Omental fat pad (tissue), 4 donors: ENCODE data around the gene XRCC1. TPM values are rescaled to one million over a fixed set of nuclear protein-coding genes. Genes with fewer than 3 reads are reported as not detected.

Experiments
- ATAC-seq: fragments of 150-250 bp; one replicate; pipeline ENCODE4 v1.9.1; 2016; ENCODE audit warnings: mild to moderate bottlenecking, moderate library complexity; ENCODE audit not compliant: low FRiP score
- DNase-seq: peaks from one replicate; pipeline ENCODE4 v3.0.0-alpha.2; 2019; ENCODE audit warnings: low spot score
- CTCF ChIP-seq, 3 donors: fragments of 450-650 bp; IDR thresholded peaks; one replicate each; pipeline ENCODE4 v1.5.1; 2016 to 2017; ENCODE audit warnings: antibody characterized with exemption in 3 of 3, mild to moderate bottlenecking in 3 of 3, moderate library complexity in 2 of 3
- total RNA-seq, 4 donors: library from RNA; depleted of rRNA; stranded (reverse); fragments of >200 nt; gene quantifications; one replicate each; pipeline ENCODE4 v1.1.0, GENCODE V29; 2016

Gene XRCC1
- total RNA-seq, 4 donors from 2014 or later, result 13.0 to 24.1 (median 15.8) TPM

- ATAC-seq (no peak), DNase-seq (no peak)
- TF ChIP-seq CTCF (IDR thresholded peaks at IDR 0.05), result no peak
These were observed 41.0 kb downstream of the XRCC1 start for GRCh38 chr19:43534305-43534815.

- peak; percentile 98 for DNase-seq
- ATAC-seq, result peak; percentile 92
- no peak for TF ChIP-seq CTCF (IDR thresholded peaks at IDR 0.05)
These were observed 41.6 kb downstream of the XRCC1 start for GRCh38 chr19:43533546-43534304.

GRCh38 chr19:43532962-43533545 is 42.3 kb downstream of the XRCC1 start, which contains the start of gene ZNF575:
Gene ZNF575 (plus strand): TSS chr19:43533188. CDS start chr19:43534423, 1,235 bp downstream.
- peak; percentile 50 for ATAC-seq
- DNase-seq, result peak; percentile 38
- TF ChIP-seq CTCF (IDR thresholded peaks at IDR 0.05), result no peak

- DNase-seq, result no peak
- no peak for ATAC-seq
- no peak for TF ChIP-seq CTCF (IDR thresholded peaks at IDR 0.05)
These were observed 42.8 kb downstream of the XRCC1 start for GRCh38 chr19:43532571-43532961.

GRCh38 chr19:43527860-43528622 is 47.3 kb downstream of the XRCC1 start:
- DNase-seq (peak; percentile 35), ATAC-seq (peak; percentile 26)
- TF ChIP-seq CTCF (IDR thresholded peaks at IDR 0.05), result no peak

- DNase-seq (peak; percentile 63), ATAC-seq (peak; percentile 79)
These were observed 48.2 kb downstream of the XRCC1 start, which contains the start of gene ETHE1 for GRCh38 chr19:43526884-43527859. Gene ETHE1 (minus strand): TSS chr19:43527201. CDS start chr19:43527177, 24 bp downstream.

More at GRCh38 chr19:43526884-43527859, 48.2 kb downstream of the XRCC1 start, which contains the start of gene ETHE1:
- TF ChIP-seq CTCF (IDR thresholded peaks at IDR 0.05), result peak in 1 of 3 donors; percentile 9
